CD4-positive, alpha-beta memory T cell (primary cell): Measurements from ENCODE around the gene DBF4B. TPM values are rescaled to one million over a fixed set of nuclear protein-coding genes. Genes with fewer than 3 reads are reported as not detected.
"Not testable (repeated sequence)": the region's sequence is repeated elsewhere in the genome, so short reads cannot be mapped to it uniquely, and the experiment has no call there.

Experiments
- CTCF ChIA-PET: fragments of 350-600 bp; sonication (Branson Sonifier 250); formaldehyde crosslinking; loops from one replicate; lab custom pipeline; 2021; ENCODE audit warnings: inconsistent platforms; ENCODE audit not compliant: partially characterized antibody; lab: Charles Lee
- POLR2A ChIA-PET: fragments of 350-600 bp; sonication (Branson Sonifier 250); formaldehyde crosslinking; loops from one replicate; lab custom pipeline; 2021; ENCODE audit not compliant: partially characterized antibody; lab: Charles Lee
- DNase-seq, 5 donors: peaks; one replicate each; pipeline versions ENCODE4 v3.0.0 to v3.0.0-alpha.2; 2020 to 2022; ENCODE audit warnings: mixed read lengths in 1 of 5
- H3K27ac ChIP-seq: one replicate; pipeline ENCODE4 v1.7.0; 2013; ENCODE audit warnings: low read depth, low read length
- H3K27me3 ChIP-seq: 2 replicates; pipeline ENCODE4 v1.7.0; 2013; ENCODE audit warnings: mild to moderate bottlenecking, low read length, moderate library complexity; ENCODE audit not compliant: insufficient read depth
- H3K36me3 ChIP-seq: 2 replicates; pipeline ENCODE4 v1.7.0; 2013; ENCODE audit warnings: mild to moderate bottlenecking, low read length, moderate library complexity; ENCODE audit not compliant: insufficient read depth
- H3K4me1 ChIP-seq: 2 replicates; pipeline ENCODE4 v1.7.0; 2013; ENCODE audit warnings: mild to moderate bottlenecking, low read length, moderate library complexity; ENCODE audit not compliant: insufficient read depth
- H3K4me3 ChIP-seq, 2 donors: one replicate each; pipeline ENCODE4 v1.7.0; 2013; ENCODE audit warnings: low read length in 2 of 2, mild to moderate bottlenecking in 1 of 2
- H3K9me3 ChIP-seq, 2 donors: one replicate each; pipeline ENCODE4 v1.7.0; 2013; ENCODE audit warnings: low read length in 2 of 2, control low read depth in 1 of 2; ENCODE audit not compliant: control insufficient read depth in 1 of 2
- H3K27ac Mint-ChIP-seq, 7 donors: one replicate each; pipeline ENCODE4 v1.8.0; 2020 to 2021; ENCODE audit warnings: mixed read lengths in 7 of 7, mild to moderate bottlenecking in 6 of 7, inconsistent platforms in 3 of 7, moderate library complexity in 3 of 7
- H3K27me3 Mint-ChIP-seq, 2 donors: one replicate each; pipeline ENCODE4 v1.8.0; 2020 to 2021; ENCODE audit warnings: mixed read lengths in 2 of 2
- H3K36me3 Mint-ChIP-seq, 2 donors: one replicate each; pipeline ENCODE4 v1.8.0; 2020 to 2021; ENCODE audit warnings: mixed read lengths in 2 of 2, inconsistent platforms in 1 of 2, mild to moderate bottlenecking in 1 of 2
- H3K4me1 Mint-ChIP-seq, 4 donors: one replicate each; pipeline ENCODE4 v1.8.0; 2020 to 2021; ENCODE audit warnings: mixed read lengths in 4 of 4, mild to moderate bottlenecking in 1 of 4
- H3K4me3 Mint-ChIP-seq, 8 donors: one replicate each; pipeline ENCODE4 v1.8.0; 2020 to 2021; ENCODE audit warnings: mixed read lengths in 8 of 8, mild to moderate bottlenecking in 7 of 8, moderate library complexity in 6 of 8, inconsistent platforms in 3 of 8
- H3K9me3 Mint-ChIP-seq, 8 donors: one replicate each; pipeline ENCODE4 v1.8.0; 2020 to 2021; ENCODE audit warnings: mixed read lengths in 8 of 8, mild to moderate bottlenecking in 5 of 8, inconsistent platforms in 3 of 8, moderate library complexity in 1 of 8
- intact Hi-C: fragments of 100-400 bp; cut with micrococcal nuclease; formaldehyde crosslinking; loops from one replicate; pipeline ENCODE4 v1.15.1; 2023
- polyA plus RNA-seq, 2 donors: library from polyadenylated mRNA; unstranded; fragments of 300-500 nt; fragmentation: Illumina TruSeq; gene quantifications; one replicate each; pipeline ENCODE4 v1.2.3, GENCODE V29; 2021
- total RNA-seq, 2 experiments: library from RNA; stranded (reverse); gene quantifications; one replicate each; pipeline ENCODE4 v1.2.3, GENCODE V29; 2021

Gene DBF4B
- total and polyA plus RNA-seq, 4 experiments from 2014 or later, result 1.00 to 8.4 (median 8.1) TPM; not detected in 1

DNA sequence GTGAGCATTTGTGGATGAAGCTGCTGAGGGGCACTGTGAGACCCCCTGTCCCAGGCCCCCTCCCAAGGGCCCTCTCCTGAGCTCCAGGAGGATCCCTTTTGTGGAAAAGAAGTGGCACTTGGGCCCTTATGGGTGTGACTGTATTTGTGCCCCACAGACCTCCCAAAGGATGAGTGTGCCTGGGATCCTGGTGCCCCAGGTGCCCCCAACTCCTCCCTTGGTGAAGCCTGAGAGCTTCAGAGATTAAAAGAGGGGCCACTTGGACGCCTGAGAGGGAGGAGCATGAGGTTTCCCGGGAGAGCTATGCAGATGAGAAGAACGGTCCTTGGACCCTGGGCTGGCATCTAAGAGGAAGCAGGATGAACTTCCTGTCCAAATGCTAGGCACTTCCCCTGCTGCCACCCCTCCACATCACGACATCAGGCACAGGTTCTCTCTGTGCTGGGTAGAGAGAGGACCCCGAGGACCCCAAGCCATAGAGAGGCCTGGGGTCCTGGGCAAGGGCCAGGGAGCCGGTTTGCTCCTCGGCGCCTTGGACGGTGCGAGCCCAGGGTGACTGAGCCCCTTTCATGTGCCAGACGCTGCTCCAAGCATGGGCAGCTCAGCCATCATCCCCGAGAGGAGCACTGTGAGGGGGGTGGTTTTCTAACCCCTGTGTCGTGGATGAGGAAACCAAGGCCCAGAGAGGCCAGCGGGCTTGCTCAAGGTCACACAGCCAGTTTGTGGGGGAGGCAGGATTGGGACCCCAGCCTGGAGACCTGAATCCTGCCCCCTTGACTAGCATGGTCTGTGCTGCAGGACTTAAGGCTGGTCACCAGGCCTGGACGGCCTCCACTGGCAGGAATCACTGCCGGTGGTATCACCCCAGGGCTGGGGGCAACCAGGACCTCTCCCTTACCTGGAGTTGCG, 44.7 kb downstream of the DBF4B start:
- H3K4me1 Mint-ChIP-seq, result peaks cover 0 to 4% (median 0%) of the 10 kb centered on the region in 4 donors
- intact Hi-C loops, result no loop called here
- CTCF ChIA-PET, result interaction anchor here (1.0 to 1.1 kb wide), 2 partner anchors 26 to 346 kb away, joined by 3 read pairs; no protein-coding TSS in a partner anchor
- POLR2A ChIA-PET, result no interaction called here
- H3K27me3 ChIP-seq, result no peaks in the 10 kb centered on the region
- no peaks in the 10 kb centered on the region for H3K36me3 ChIP-seq
- peaks cover 7 to 13% of the 10 kb centered on the region in 2 donors for H3K27me3 Mint-ChIP-seq
- H3K36me3 Mint-ChIP-seq, result peaks cover 3 to 7% of the 10 kb centered on the region in 2 donors
- no peak overlapping the region for H3K4me3 Mint-ChIP-seq
- H3K9me3 Mint-ChIP-seq, result no peaks in the 10 kb centered on the region
- no peaks in the 10 kb centered on the region for H3K9me3 ChIP-seq
- H3K4me3 ChIP-seq, result no peak overlapping the region
- H3K27ac Mint-ChIP-seq, result no peak overlapping the region
- no peak overlapping the region for H3K27ac ChIP-seq
- no peaks in the 10 kb centered on the region for H3K4me1 ChIP-seq
- DNase-seq, result no peak

DNA sequence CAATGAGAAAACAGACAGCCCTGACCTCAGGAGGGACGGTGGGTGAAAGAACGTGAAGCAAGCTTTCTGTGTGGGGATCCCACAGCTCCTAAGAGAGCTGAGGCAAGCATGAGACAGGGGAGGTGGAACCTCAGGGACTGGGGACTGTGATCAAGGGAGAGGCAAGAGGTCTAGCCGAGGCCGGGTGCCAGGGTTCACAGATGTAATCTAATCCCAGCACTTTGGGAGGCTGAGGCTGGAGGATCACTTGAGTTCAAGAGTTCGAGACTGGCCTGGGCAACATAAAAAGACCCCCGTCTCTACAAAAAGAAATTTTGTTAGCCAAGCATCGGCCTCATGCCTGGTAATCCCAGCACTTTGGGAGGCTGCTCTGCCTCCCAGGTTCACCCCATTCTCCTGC, 45.8 kb downstream of the DBF4B start:
- Histone ChIP-seq H3K27ac (no peak overlapping the region), H3K9me3 (no peaks in the 10 kb centered on the region), H3K27me3 (no peaks in the 10 kb centered on the region), H3K36me3 (no peaks in the 10 kb centered on the region), H3K4me1 (peaks cover under 1% of the 10 kb centered on the region), H3K4me3 (no peak overlapping the region)
- Mint-ChIP-seq H3K27ac (no peak overlapping the region), H3K4me3 (no peak overlapping the region), H3K36me3 (peaks cover 3 to 7% of the 10 kb centered on the region in 2 donors), H3K4me1 (peaks cover 0 to 4% (median 0%) of the 10 kb centered on the region in 4 donors), H3K27me3 (peaks cover 7 to 13% of the 10 kb centered on the region in 2 donors), H3K9me3 (no peaks in the 10 kb centered on the region)
- CTCF ChIA-PET, result interaction anchor here (1.0 kb wide), 1 partner anchor 345 kb away, joined by 3 read pairs; no protein-coding TSS in a partner anchor
- no peak for DNase-seq
- intact Hi-C loops, result no loop called here
- POLR2A ChIA-PET, result no interaction called here

GRCh38 chr17:44755180-44755579, 46.7 kb downstream of the DBF4B start:
- H3K4me3 Mint-ChIP-seq, DNase-seq, H3K36me3 Mint-ChIP-seq, H3K4me1 Mint-ChIP-seq, H3K9me3 Mint-ChIP-seq, H3K4me3 ChIP-seq, H3K4me1 ChIP-seq, H3K9me3 ChIP-seq, H3K27me3 ChIP-seq, H3K27ac ChIP-seq, intact Hi-C loops, H3K27ac Mint-ChIP-seq, POLR2A ChIA-PET, H3K36me3 ChIP-seq: not testable (repeated sequence)
- peaks cover 7 to 13% of the 10 kb centered on the region in 2 donors for H3K27me3 Mint-ChIP-seq
- CTCF ChIA-PET, result interaction anchor here (0.7 kb wide), 3 partner anchors 54 to 1095 kb away, joined by 4 read pairs; no protein-coding TSS in a partner anchor

DNA sequence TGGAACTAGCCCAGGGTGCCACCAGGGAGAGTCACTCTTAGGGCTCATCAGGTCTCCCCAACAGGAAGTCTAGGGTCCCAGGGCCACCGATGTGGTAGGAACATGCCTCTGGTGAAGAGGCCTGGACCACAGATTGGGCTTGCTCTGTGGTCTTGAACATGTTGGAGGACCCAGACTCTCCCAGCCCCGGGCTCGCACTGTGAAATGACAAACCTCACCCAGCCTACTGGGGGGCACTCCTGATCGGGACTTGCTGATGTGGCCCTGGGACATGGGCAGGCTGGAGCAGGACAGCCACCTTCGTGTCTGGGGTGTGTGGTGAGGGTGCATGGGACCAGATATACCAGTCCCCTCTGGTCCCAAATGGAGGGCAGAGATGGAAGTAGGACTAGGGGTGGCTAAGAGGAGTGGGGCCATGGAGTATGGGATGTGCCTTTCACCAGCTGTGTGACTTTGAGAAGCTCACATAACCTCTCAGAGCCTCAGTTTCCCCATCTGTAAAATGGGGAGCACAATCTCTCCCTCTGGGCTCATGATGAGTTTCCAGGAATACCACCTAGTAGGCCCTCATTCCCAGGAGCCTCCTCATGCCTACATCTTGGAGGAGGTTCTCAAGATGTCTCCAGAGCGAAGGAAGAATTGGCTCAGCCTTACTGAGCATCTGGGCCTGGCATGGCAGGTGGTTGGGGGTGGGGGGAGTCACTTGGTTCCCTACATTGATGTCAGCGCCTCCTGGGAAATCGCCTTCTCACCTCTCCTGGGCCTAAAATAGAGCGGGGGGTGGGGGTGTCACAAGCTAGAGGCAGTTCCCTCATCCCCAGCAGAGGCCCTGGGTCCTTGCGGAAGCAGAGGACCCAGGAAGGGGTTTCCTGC, 48.8 kb downstream of the DBF4B start:
- CTCF ChIA-PET, result no interaction called here
- intact Hi-C loops, result no loop called here
- POLR2A ChIA-PET, result no interaction called here

DNA sequence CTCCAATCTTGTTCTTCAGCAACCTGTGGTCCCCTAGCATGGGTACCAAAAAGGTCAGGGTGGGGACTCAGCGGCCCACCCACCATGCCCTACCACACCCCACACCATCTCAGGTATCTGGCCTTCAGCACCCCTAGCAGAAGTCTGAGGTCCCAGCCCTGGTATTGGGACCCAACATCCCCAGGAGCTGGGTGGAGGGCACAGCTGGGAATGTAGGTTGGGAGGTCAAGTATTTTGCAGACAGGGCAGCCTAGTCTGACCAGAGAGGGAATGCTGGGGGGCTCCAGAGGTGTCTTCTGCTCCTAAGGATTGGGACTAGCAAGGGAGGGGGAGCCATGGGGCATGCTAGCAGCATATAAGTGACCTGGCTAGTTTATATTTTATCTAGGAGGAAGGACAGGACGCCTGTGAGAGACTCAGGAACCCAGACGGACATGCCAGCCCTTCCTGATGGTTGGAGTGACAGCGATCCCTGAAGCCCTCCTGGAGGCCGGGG, 49.5 kb downstream of the DBF4B start:
- H3K27me3 ChIP-seq, result peaks cover 9% of the 10 kb centered on the region
- POLR2A ChIA-PET, result no interaction called here
- peaks cover 5% of the 10 kb centered on the region for H3K4me1 ChIP-seq
- Mint-ChIP-seq H3K27me3 (peaks cover 13 to 29% of the 10 kb centered on the region in 2 donors), H3K27ac (no peak overlapping the region), H3K4me3 (peak overlapping the region in 7 of 8 donors; percentile 45 to 74 (median 68)), H3K36me3 (no peaks in the 10 kb centered on the region), H3K4me1 (peaks cover 0 to 4% (median 0%) of the 10 kb centered on the region in 4 donors), H3K9me3 (no peaks in the 10 kb centered on the region)
- DNase-seq, result no peak
- H3K4me3 ChIP-seq, result no peak overlapping the region
- no peaks in the 10 kb centered on the region for H3K9me3 ChIP-seq
- H3K27ac ChIP-seq, result no peak overlapping the region
- intact Hi-C loops, result no loop called here
- H3K36me3 ChIP-seq, result no peaks in the 10 kb centered on the region
- CTCF ChIA-PET, result no interaction called here

More for the DNA sequence above, 48.8 kb downstream of the DBF4B start:
- H3K36me3 ChIP-seq, result no peaks in the 10 kb centered on the region
- H3K9me3 Mint-ChIP-seq, result no peaks in the 10 kb centered on the region
- peak overlapping the region in 3 of 8 donors; percentile 36 to 68 (median 64) for H3K4me3 Mint-ChIP-seq
- no peak overlapping the region for H3K27ac Mint-ChIP-seq
- no peaks in the 10 kb centered on the region for H3K9me3 ChIP-seq
- no peaks in the 10 kb centered on the region for H3K36me3 Mint-ChIP-seq
- H3K27me3 ChIP-seq, result peaks cover 9% of the 10 kb centered on the region
- H3K4me1 ChIP-seq, result peaks cover 5% of the 10 kb centered on the region
- no peak overlapping the region for H3K4me3 ChIP-seq
- H3K4me1 Mint-ChIP-seq, result peaks cover 0 to 4% (median 0%) of the 10 kb centered on the region in 4 donors
- no peak overlapping the region for H3K27ac ChIP-seq
- no peak for DNase-seq
- H3K27me3 Mint-ChIP-seq, result peaks cover 11 to 25% of the 10 kb centered on the region in 2 donors

- Histone ChIP-seq H3K27me3 (peaks cover 9% of the 10 kb centered on the region), H3K27ac (no peak within 1 kb of the TSS), H3K4me1 (peaks cover 5% of the 10 kb centered on the region), H3K36me3 (no peaks in the 10 kb centered on the region), H3K4me3 (no peak within 1 kb of the TSS), H3K9me3 (no peaks in the 10 kb centered on the region)
- ChIA-PET CTCF (no interaction called here), POLR2A (no interaction called here)
- H3K27me3 Mint-ChIP-seq, result peaks cover 13 to 31% of the 10 kb centered on the region in 2 donors
- peak in 1 of 5 donors; percentile 10 for DNase-seq
- peak within 1 kb of the TSS in 7 of 8 donors; percentile 45 to 74 (median 68) for H3K4me3 Mint-ChIP-seq
- intact Hi-C loops, result no loop called here
- no peaks in the 10 kb centered on the region for H3K9me3 Mint-ChIP-seq
- peaks cover 0 to 4% (median 0%) of the 10 kb centered on the region in 4 donors for H3K4me1 Mint-ChIP-seq
- H3K36me3 Mint-ChIP-seq, result no peaks in the 10 kb centered on the region
- no peak within 1 kb of the TSS for H3K27ac Mint-ChIP-seq
Observed at GRCh38 chr17:44758414-44759085, 50.1 kb downstream of the DBF4B start, which contains the start of gene ADAM11. TSS of gene ADAM11 (plus strand) at chr17:44758988. CDS start at chr17:44759200, 212 bp downstream.
